ENCODE results near the gene NOX4. TPM values are rescaled to one million over a fixed set of nuclear protein-coding genes. Genes with fewer than 3 reads are reported as not detected.

Gene NOX4
- total RNA-seq, 1 experiment from 2014 or later = not detected

GRCh38 chr11:89489930-89490329 is 1.2 kb downstream of the NOX4 start:
- no peaks in the 10 kb centered on the region for H3K27me3 ChIP-seq (ENCODE audit: insufficient read depth, low read depth)
- CTCF ChIA-PET = no interaction called here
- BruUV-seq (replicated peaks) = no TSS peak
- no peak overlapping the region for H2AFZ ChIP-seq
- TF ChIP-seq EZH2 (IDR thresholded peaks at IDR 0.05; ENCODE audit: low read depth) = no peak
- no peak for TF ChIP-seq CTCF (conservative IDR thresholded peaks at IDR 0.05)
- no peaks in the 10 kb centered on the region for H3K4me1 ChIP-seq (replicated peaks; ENCODE audit: insufficient read depth)
- H3K27ac ChIP-seq = no peak overlapping the region
- intact Hi-C loops (cut with micrococcal nuclease; ENCODE audit: unreplicated experiment) = no loop called here
- H3K4me2 ChIP-seq = no peak overlapping the region
- H3K9me2 ChIP-seq (ENCODE audit: insufficient read depth) = no peaks in the 10 kb centered on the region
- no peaks in the 10 kb centered on the region for H4K20me1 ChIP-seq (ENCODE audit: insufficient read depth)
- H3K36me3 ChIP-seq (ENCODE audit: low read depth) = no peaks in the 10 kb centered on the region
- H3K79me2 ChIP-seq (ENCODE audit: low read depth) = no peaks in the 10 kb centered on the region
- H3F3A ChIP-seq (ENCODE audit: insufficient read depth, low read depth) = no peaks in the 10 kb centered on the region
- no peaks in the 10 kb centered on the region for H3K9me3 ChIP-seq (ENCODE audit: insufficient read depth, low read depth)
- DNase-seq = no peak
- no peak overlapping the region for H3K4me3 ChIP-seq
- POLR2A ChIA-PET (ENCODE audit: unreplicated experiment) = no interaction called here

GRCh38 chr11:89487016-89487415 is 4.2 kb downstream of the NOX4 start:
- no TSS peak for BruUV-seq (replicated peaks)
- CTCF ChIA-PET = interaction anchor here (0.6 kb wide), 1 partner anchor 644 kb away, joined by 3 read pairs; no protein-coding TSS in a partner anchor
- no peak for TF ChIP-seq CTCF (conservative IDR thresholded peaks at IDR 0.05)
- no peak for TF ChIP-seq EZH2 (IDR thresholded peaks at IDR 0.05; ENCODE audit: low read depth)
- Histone ChIP-seq H3K27ac (no peak overlapping the region), H4K20me1 (ENCODE audit: insufficient read depth) (no peaks in the 10 kb centered on the region), H3F3A (ENCODE audit: insufficient read depth, low read depth) (no peaks in the 10 kb centered on the region), H3K4me1 (replicated peaks; ENCODE audit: insufficient read depth) (no peaks in the 10 kb centered on the region), H3K79me2 (ENCODE audit: low read depth) (no peaks in the 10 kb centered on the region), H2AFZ (no peak overlapping the region), H3K9me2 (ENCODE audit: insufficient read depth) (no peaks in the 10 kb centered on the region), H3K4me2 (no peak overlapping the region), H3K36me3 (ENCODE audit: low read depth) (no peaks in the 10 kb centered on the region), H3K4me3 (no peak overlapping the region), H3K9me3 (ENCODE audit: insufficient read depth, low read depth) (no peaks in the 10 kb centered on the region), H3K27me3 (ENCODE audit: insufficient read depth, low read depth) (no peaks in the 10 kb centered on the region)
- no peak for DNase-seq
- POLR2A ChIA-PET (ENCODE audit: unreplicated experiment) = no interaction called here
- intact Hi-C loops (cut with micrococcal nuclease; ENCODE audit: unreplicated experiment) = no loop called here

- H3F3A ChIP-seq (ENCODE audit: insufficient read depth, low read depth) = no peaks in the 10 kb centered on the region
- TF ChIP-seq EZH2 (IDR thresholded peaks at IDR 0.05; ENCODE audit: low read depth) (no peak), CTCF (conservative IDR thresholded peaks at IDR 0.05) (no peak)
- H3K9me2 ChIP-seq (ENCODE audit: insufficient read depth) = no peaks in the 10 kb centered on the region; the same call in 1 of the 2 replicates
- no peaks in the 10 kb centered on the region for H3K4me1 ChIP-seq (replicated peaks; ENCODE audit: insufficient read depth)
- H3K9me3 ChIP-seq (ENCODE audit: insufficient read depth, low read depth) = no peaks in the 10 kb centered on the region
- BruUV-seq (replicated peaks) = no TSS peak
- H3K27me3 ChIP-seq (ENCODE audit: insufficient read depth, low read depth) = no peaks in the 10 kb centered on the region
- no peak overlapping the region for H3K4me2 ChIP-seq
- no peaks in the 10 kb centered on the region for H3K79me2 ChIP-seq (ENCODE audit: low read depth)
- H4K20me1 ChIP-seq (ENCODE audit: insufficient read depth) = no peaks in the 10 kb centered on the region
- ChIA-PET POLR2A (ENCODE audit: unreplicated experiment) (no interaction called here), CTCF (no interaction called here)
- H3K36me3 ChIP-seq (ENCODE audit: low read depth) = no peaks in the 10 kb centered on the region
- no peak overlapping the region for H3K4me3 ChIP-seq
- no peak overlapping the region for H2AFZ ChIP-seq
- intact Hi-C loops (cut with micrococcal nuclease; ENCODE audit: unreplicated experiment) = no loop called here
- H3K27ac ChIP-seq = no peak overlapping the region
- DNase-seq = no peak
These were observed 6.3 kb downstream of the NOX4 start for GRCh38 chr11:89484896-89485295.

Measured in PC-9 (cell line).